ENCODE measurements around the gene AJAP1.

DNA sequence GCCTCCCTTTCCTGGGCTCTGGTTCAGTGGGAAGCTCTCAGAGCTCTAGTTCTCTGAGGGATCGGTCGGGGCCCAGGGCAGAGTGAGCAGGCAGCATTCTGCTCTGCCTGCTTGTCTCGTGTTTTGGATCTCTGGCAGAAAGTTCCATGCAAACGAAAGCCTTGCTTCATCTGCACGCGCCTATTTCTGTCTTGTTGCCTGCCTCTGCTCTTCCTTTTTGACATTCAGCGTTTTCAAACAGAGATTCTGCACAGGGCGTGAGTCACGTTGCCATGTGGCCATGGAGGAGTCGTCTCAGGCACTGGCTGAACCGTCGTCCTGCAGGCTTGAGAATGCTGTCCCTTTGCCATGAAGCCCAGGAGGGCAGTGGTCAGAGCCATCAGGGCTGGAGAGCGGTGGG is 20.3 kb downstream of the AJAP1 start:
- TF ChIP-seq POLR2A (IDR thresholded peaks at IDR 0.05), result no peak
- TF ChIP-seq, protein P1, sequence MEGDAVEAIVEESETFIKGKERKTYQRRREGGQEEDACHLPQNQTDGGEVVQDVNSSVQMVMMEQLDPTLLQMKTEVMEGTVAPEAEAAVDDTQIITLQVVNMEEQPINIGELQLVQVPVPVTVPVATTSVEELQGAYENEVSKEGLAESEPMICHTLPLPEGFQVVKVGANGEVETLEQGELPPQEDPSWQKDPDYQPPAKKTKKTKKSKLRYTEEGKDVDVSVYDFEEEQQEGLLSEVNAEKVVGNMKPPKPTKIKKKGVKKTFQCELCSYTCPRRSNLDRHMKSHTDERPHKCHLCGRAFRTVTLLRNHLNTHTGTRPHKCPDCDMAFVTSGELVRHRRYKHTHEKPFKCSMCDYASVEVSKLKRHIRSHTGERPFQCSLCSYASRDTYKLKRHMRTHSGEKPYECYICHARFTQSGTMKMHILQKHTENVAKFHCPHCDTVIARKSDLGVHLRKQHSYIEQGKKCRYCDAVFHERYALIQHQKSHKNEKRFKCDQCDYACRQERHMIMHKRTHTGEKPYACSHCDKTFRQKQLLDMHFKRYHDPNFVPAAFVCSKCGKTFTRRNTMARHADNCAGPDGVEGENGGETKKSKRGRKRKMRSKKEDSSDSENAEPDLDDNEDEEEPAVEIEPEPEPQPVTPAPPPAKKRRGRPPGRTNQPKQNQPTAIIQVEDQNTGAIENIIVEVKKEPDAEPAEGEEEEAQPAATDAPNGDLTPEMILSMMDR (IDR thresholded peaks at IDR 0.05), result no peak
